ENCODE results near the gene BCOR.

GRCh38 chrX:40100141-40100536 lies 2.4 kb upstream of the BCOR start:
- TF ChIP-seq POLR2A (IDR thresholded peaks at IDR 0.05) (no peak), CTCF (IDR thresholded peaks at IDR 0.05) (no peak)
